ENCODE data around the gene MLF2. TPM values are rescaled to one million over a fixed set of nuclear protein-coding genes. Genes with fewer than 3 reads are reported as not detected.

MLF2 gene
- total and polyA plus RNA-seq, 2 of the 13 experiments (the other 11 are each of a cell fraction or from before 2014, with no cell fraction given): 88.1 to 167 TPM

GRCh38 chr12:6778574-6779550 is 25.9 kb upstream of the MLF2 start (continued):
- TF ChIP-seq PRMT3 (CRISPR knock-in tag; IDR thresholded peaks at IDR 0.05; ENCODE audit: borderline replicate concordance, low read depth) (no peak), DNMT3B (CRISPR knock-in tag; conservative IDR thresholded peaks at IDR 0.05) (peak; percentile 40; the same call in 1 of the 2 replicates), MATR3 (CRISPR knock-in tag; IDR thresholded peaks at IDR 0.05) (no peak), ZNF350 (CRISPR knock-in tag; IDR thresholded peaks at IDR 0.05; ENCODE audit: borderline replicate concordance, low read depth) (peak; percentile 59), ZFP36L2 (CRISPR knock-in tag; IDR thresholded peaks at IDR 0.05) (no peak), ZFY (CRISPR knock-in tag; IDR thresholded peaks at IDR 0.05) (peak; percentile 24; the same call in 1 of the 2 replicates), FOXO4 (CRISPR knock-in tag; conservative IDR thresholded peaks at IDR 0.05) (no peak), ZNF841 (CRISPR knock-in tag; IDR thresholded peaks at IDR 0.05; ENCODE audit: borderline replicate concordance) (no peak), NFIB (CRISPR knock-in tag; IDR thresholded peaks at IDR 0.05; ENCODE audit: borderline replicate concordance) (no peak), ATF6 (CRISPR knock-in tag; conservative IDR thresholded peaks at IDR 0.05) (no peak), ZNF160 (CRISPR knock-in tag; IDR thresholded peaks at IDR 0.05) (no peak), TERF1 (CRISPR knock-in tag; IDR thresholded peaks at IDR 0.05) (no peak)
- TF ChIP-seq, protein P1, sequence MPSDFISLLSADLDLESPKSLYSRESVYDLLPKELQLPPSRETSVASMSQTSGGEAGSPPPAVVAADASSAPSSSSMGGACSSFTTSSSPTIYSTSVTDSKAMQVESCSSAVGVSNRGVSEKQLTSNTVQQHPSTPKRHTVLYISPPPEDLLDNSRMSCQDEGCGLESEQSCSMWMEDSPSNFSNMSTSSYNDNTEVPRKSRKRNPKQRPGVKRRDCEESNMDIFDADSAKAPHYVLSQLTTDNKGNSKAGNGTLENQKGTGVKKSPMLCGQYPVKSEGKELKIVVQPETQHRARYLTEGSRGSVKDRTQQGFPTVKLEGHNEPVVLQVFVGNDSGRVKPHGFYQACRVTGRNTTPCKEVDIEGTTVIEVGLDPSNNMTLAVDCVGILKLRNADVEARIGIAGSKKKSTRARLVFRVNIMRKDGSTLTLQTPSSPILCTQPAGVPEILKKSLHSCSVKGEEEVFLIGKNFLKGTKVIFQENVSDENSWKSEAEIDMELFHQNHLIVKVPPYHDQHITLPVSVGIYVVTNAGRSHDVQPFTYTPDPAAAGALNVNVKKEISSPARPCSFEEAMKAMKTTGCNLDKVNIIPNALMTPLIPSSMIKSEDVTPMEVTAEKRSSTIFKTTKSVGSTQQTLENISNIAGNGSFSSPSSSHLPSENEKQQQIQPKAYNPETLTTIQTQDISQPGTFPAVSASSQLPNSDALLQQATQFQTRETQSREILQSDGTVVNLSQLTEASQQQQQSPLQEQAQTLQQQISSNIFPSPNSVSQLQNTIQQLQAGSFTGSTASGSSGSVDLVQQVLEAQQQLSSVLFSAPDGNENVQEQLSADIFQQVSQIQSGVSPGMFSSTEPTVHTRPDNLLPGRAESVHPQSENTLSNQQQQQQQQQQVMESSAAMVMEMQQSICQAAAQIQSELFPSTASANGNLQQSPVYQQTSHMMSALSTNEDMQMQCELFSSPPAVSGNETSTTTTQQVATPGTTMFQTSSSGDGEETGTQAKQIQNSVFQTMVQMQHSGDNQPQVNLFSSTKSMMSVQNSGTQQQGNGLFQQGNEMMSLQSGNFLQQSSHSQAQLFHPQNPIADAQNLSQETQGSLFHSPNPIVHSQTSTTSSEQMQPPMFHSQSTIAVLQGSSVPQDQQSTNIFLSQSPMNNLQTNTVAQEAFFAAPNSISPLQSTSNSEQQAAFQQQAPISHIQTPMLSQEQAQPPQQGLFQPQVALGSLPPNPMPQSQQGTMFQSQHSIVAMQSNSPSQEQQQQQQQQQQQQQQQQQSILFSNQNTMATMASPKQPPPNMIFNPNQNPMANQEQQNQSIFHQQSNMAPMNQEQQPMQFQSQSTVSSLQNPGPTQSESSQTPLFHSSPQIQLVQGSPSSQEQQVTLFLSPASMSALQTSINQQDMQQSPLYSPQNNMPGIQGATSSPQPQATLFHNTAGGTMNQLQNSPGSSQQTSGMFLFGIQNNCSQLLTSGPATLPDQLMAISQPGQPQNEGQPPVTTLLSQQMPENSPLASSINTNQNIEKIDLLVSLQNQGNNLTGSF (CRISPR knock-in tag; IDR thresholded peaks at IDR 0.05): no peak
- TF ChIP-seq, protein P2, sequence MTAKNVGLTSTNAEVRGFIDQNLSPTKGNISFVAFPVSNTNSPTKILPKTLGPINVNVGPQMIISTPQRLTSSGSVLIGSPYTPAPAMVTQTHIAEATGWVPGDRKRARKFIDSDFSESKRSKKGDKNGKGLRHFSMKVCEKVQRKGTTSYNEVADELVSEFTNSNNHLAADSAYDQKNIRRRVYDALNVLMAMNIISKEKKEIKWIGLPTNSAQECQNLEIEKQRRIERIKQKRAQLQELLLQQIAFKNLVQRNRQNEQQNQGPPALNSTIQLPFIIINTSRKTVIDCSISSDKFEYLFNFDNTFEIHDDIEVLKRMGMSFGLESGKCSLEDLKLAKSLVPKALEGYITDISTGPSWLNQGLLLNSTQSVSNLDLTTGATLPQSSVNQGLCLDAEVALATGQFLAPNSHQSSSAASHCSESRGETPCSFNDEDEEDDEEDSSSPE (CRISPR knock-in tag; IDR thresholded peaks at IDR 0.05): peak; percentile 53; the same call in 1 of the 2 replicates
- TF ChIP-seq, protein P3, sequence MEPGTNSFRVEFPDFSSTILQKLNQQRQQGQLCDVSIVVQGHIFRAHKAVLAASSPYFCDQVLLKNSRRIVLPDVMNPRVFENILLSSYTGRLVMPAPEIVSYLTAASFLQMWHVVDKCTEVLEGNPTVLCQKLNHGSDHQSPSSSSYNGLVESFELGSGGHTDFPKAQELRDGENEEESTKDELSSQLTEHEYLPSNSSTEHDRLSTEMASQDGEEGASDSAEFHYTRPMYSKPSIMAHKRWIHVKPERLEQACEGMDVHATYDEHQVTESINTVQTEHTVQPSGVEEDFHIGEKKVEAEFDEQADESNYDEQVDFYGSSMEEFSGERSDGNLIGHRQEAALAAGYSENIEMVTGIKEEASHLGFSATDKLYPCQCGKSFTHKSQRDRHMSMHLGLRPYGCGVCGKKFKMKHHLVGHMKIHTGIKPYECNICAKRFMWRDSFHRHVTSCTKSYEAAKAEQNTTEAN (CRISPR knock-in tag; conservative IDR thresholded peaks at IDR 0.05): peak; percentile 94
